OCI-LY3 (cell line): Measurements from ENCODE around the gene ADAMTS16.

Source experiments
- H2AFZ ChIP-seq: fragments of 200-600, 300-600 bp; shearing (Covaris generic); 2 replicates; pipeline ENCODE4 v1.6.0; 2014; ENCODE audit warnings: antibody characterized with exemption, low read depth, low read length
- H3K27ac ChIP-seq: fragments of 200-600, 300-600 bp; sonication (generic); 2 replicates; pipeline ENCODE4 v1.5.1; 2014; ENCODE audit warnings: mild to moderate bottlenecking, low read length, moderate library complexity, mixed read lengths
- H3K27me3 ChIP-seq: fragments of 200-600, 300-600 bp; sonication (generic); 2 replicates; pipeline ENCODE4 v1.6.1; 2014; ENCODE audit warnings: low read depth, low read length, mixed read lengths
- H3K36me3 ChIP-seq: fragments of 200-600, 300-600 bp; sonication (generic); replicated peaks from 2 replicates; pipeline ENCODE3; 2014; ENCODE audit warnings: low read depth, low read length, mixed read lengths
- H3K4me1 ChIP-seq: fragments of 300-600, 200-600 bp; sonication (generic); 2 replicates; pipeline ENCODE4 v1.6.1; 2014; ENCODE audit warnings: low read length, mixed read lengths
- H3K4me2 ChIP-seq: fragments of 200-600, 300-600 bp; sonication (generic); 2 replicates; pipeline ENCODE4 v1.6.1; 2014; ENCODE audit warnings: low read length, mixed read lengths
- H3K4me3 ChIP-seq: fragments of 300-600, 200-600 bp; sonication (generic); 2 replicates; pipeline ENCODE4 v1.5.1; 2014; ENCODE audit warnings: antibody characterized with exemption, mild to moderate bottlenecking, low read length, moderate library complexity
- H3K79me2 ChIP-seq: fragments of 300-600, 200-600 bp; shearing (Covaris generic); 2 replicates; pipeline ENCODE4 v1.6.1; 2014; ENCODE audit warnings: mild to moderate bottlenecking, low read length, mixed read lengths
- H3K9ac ChIP-seq: fragments of 300-600, 200-600 bp; shearing (Covaris generic); 2 replicates; pipeline ENCODE4 v1.6.0; 2014; ENCODE audit warnings: mild to moderate bottlenecking, low read length, moderate library complexity
- H3K9me3 ChIP-seq: fragments of 200-600, 300-600 bp; shearing (Covaris generic); 2 replicates; pipeline ENCODE4 v1.6.1; 2014; ENCODE audit warnings: low read length, mixed read lengths; ENCODE audit not compliant: insufficient read depth
- H4K20me1 ChIP-seq: fragments of 200-600, 300-600 bp; sonication (generic); 2 replicates; pipeline ENCODE4 v1.6.1; 2016; ENCODE audit warnings: low read length, mixed read lengths; ENCODE audit not compliant: insufficient read depth
- CTCF ChIP-seq: fragments of 200-600, 300-600 bp; sonication (generic); IDR thresholded peaks from 2 replicates; pipeline ENCODE4 v1.5.1; 2014; ENCODE audit warnings: antibody characterized with exemption, low read length, low read depth
- EZH2phosphoT487 ChIP-seq: fragments of 200-600 bp; shearing (Covaris generic); IDR thresholded peaks from 2 replicates; pipeline ENCODE4 v1.6.1; 2018; ENCODE audit warnings: antibody characterized with exemption, mixed run types, low read depth

ADAMTS16 gene

DNA sequence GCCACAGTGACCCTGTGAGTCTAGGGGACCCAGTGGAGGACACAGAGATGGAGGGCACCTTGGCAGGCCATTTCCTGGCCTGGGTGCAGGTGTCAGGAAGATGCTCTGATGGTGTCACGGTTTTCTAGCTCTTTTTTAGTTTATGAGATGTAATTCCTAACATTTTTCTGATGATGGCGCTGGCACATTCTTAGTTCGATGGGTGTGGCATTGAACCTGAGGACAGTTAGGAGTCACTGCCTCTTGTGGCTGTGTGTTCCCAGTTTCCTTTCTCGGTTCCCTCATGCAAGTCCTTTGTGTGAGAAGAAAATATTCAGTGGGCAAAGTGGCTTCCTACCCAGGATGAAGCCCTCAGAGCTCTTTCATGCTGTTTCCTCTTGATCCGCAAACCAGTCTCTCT lies 152.9 kb downstream of the ADAMTS16 start:
- H3K27me3 ChIP-seq, result peaks cover 7% of the 10 kb centered on the region; the same call in 1 of the 2 replicates
- no peaks in the 10 kb centered on the region for H3K36me3 ChIP-seq
- no peak overlapping the region for H3K4me2 ChIP-seq
- H3K4me3 ChIP-seq, result no peak overlapping the region
- no peaks in the 10 kb centered on the region for H3K79me2 ChIP-seq
- H2AFZ ChIP-seq, result no peak overlapping the region
- no peak overlapping the region for H3K27ac ChIP-seq
- no peaks in the 10 kb centered on the region for H3K9me3 ChIP-seq
- H3K9ac ChIP-seq, result no peak overlapping the region
- H3K4me1 ChIP-seq, result no peaks in the 10 kb centered on the region
- TF ChIP-seq CTCF (no peak), EZH2phosphoT487 (no peak)
- H4K20me1 ChIP-seq, result no peaks in the 10 kb centered on the region

DNA sequence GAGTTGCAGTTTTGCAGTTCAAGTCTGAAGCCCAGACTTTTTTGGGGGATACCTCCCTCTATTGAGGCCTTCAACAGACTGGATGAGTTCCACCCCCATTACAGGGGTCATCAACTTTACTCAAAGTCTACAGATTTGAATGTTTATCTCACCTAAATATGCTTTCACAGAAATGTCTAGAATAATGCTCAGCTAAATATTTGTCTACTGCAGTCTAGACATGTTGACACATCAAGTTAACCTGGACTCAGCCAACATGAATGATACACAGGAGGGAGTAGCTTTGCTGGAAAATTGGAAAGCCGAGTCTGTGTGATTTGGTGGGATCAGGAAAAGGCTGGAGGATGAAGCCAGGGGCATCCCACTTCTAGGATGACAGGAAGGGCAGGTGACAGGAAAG lies 154.3 kb downstream of the ADAMTS16 start:
- H3K4me2 ChIP-seq, result no peak overlapping the region
- TF ChIP-seq CTCF, result no peak
- TF ChIP-seq EZH2phosphoT487, result no peak
- H3K4me1 ChIP-seq, result no peaks in the 10 kb centered on the region
- H3K27ac ChIP-seq, result no peak overlapping the region
- H3K79me2 ChIP-seq, result no peaks in the 10 kb centered on the region
- peaks cover 7% of the 10 kb centered on the region; the same call in 1 of the 2 replicates for H3K27me3 ChIP-seq
- no peaks in the 10 kb centered on the region for H3K9me3 ChIP-seq
- no peak overlapping the region for H3K4me3 ChIP-seq
- H2AFZ ChIP-seq, result no peak overlapping the region
- no peak overlapping the region for H3K9ac ChIP-seq
- H3K36me3 ChIP-seq, result no peaks in the 10 kb centered on the region
- no peaks in the 10 kb centered on the region for H4K20me1 ChIP-seq

DNA sequence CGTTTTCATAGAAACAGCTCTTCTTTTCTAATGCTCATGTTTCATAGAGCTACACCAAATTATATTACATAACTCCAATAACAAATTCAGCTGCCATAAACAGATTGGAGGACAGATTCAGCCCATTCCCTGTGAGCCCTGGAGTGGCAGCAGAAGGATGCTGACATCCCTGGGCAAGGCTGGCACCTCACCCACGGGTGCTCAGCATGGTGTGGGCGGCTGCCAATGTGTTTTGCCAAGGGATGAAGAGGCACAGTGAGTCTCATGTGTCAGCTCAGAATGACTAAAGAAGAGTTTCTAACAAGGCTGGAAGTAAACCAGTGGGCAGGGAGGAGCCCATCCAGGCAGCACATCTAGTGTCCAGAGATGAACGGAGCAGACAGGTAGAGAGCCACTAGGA lies 155.2 kb downstream of the ADAMTS16 start:
- no peak overlapping the region for H3K9ac ChIP-seq
- TF ChIP-seq CTCF, result no peak
- H3K79me2 ChIP-seq, result no peaks in the 10 kb centered on the region
- no peak overlapping the region for H3K4me2 ChIP-seq
- no peaks in the 10 kb centered on the region for H3K9me3 ChIP-seq
- H3K27ac ChIP-seq, result no peak overlapping the region
- no peaks in the 10 kb centered on the region for H4K20me1 ChIP-seq
- peaks cover 7% of the 10 kb centered on the region; the same call in 1 of the 2 replicates for H3K27me3 ChIP-seq
- H3K36me3 ChIP-seq, result no peaks in the 10 kb centered on the region
- no peak overlapping the region for H2AFZ ChIP-seq
- no peak overlapping the region for H3K4me3 ChIP-seq
- H3K4me1 ChIP-seq, result no peaks in the 10 kb centered on the region

- Histone ChIP-seq H3K4me2 (no peak overlapping the region), H3K27ac (no peak overlapping the region), H3K4me3 (no peak overlapping the region), H4K20me1 (no peaks in the 10 kb centered on the region), H3K36me3 (no peaks in the 10 kb centered on the region), H3K9ac (no peak overlapping the region), H3K79me2 (no peaks in the 10 kb centered on the region), H3K27me3 (peaks cover 7% of the 10 kb centered on the region; the same call in 1 of the 2 replicates), H3K4me1 (no peaks in the 10 kb centered on the region), H2AFZ (no peak overlapping the region), H3K9me3 (no peaks in the 10 kb centered on the region)
- TF ChIP-seq CTCF (no peak), EZH2phosphoT487 (no peak)
Measured at GRCh38 chr5:5296051-5296450, 155.9 kb downstream of the ADAMTS16 start.
